ENCODE data around the gene EPB41L3.

- no peak for TF ChIP-seq CTCF (conservative IDR thresholded peaks at IDR 0.05; ENCODE audit: low read length)
- TF ChIP-seq EZH2phosphoT487 (IDR thresholded peaks at IDR 0.05; ENCODE audit: borderline replicate concordance, low read depth, low read length), result no peak
These were observed 154.9 kb downstream of the EPB41L3 start for GRCh38 chr18:5388896-5389295.

All from OCI-LY7 (cell line).